Uterus (tissue), 2 donors: ENCODE data around the gene PAK1.

Source experiments
- POLR2A ChIP-seq, 2 donors: fragments of 450-650 bp; IDR thresholded peaks; one replicate each; pipeline ENCODE4 v1.6.1; 2016; ENCODE audit warnings: antibody characterized with exemption in 2 of 2, mild to moderate bottlenecking in 1 of 2, moderate library complexity in 1 of 2
- TF ChIP-seq, protein P1 (sequence below), 4 experiments: fragments of 200-600 bp in 2 of 4; fragments of 450-650 bp in 2 of 4; sonication (generic) in 2 of 4; IDR thresholded peaks; one replicate each; pipeline ENCODE4 v1.5.1; 2016 to 2019; ENCODE audit warnings: antibody characterized with exemption in 4 of 4, mild to moderate bottlenecking in 2 of 4, moderate library complexity in 1 of 4

DNA sequence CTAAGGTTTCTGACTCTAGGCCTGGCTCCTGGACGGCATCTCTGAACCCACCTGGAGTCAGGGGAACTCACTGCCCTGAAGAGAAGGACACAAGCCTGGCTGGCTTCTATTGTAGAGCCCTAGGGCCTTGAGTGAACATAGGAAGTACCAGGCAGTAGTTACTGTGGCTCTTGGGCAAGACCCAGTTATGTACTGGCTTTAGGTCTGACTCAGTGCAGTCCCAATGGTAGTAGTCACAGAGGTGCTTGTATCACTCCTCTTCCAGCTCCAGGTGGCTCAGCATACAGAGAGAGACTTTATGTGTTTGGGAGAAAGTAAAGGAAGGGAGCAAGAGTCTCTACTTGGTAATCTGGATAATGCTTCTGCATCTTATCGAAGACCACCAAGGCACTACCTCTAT lies 13.9 kb upstream of the PAK1 start:
- TF ChIP-seq, protein P1, sequence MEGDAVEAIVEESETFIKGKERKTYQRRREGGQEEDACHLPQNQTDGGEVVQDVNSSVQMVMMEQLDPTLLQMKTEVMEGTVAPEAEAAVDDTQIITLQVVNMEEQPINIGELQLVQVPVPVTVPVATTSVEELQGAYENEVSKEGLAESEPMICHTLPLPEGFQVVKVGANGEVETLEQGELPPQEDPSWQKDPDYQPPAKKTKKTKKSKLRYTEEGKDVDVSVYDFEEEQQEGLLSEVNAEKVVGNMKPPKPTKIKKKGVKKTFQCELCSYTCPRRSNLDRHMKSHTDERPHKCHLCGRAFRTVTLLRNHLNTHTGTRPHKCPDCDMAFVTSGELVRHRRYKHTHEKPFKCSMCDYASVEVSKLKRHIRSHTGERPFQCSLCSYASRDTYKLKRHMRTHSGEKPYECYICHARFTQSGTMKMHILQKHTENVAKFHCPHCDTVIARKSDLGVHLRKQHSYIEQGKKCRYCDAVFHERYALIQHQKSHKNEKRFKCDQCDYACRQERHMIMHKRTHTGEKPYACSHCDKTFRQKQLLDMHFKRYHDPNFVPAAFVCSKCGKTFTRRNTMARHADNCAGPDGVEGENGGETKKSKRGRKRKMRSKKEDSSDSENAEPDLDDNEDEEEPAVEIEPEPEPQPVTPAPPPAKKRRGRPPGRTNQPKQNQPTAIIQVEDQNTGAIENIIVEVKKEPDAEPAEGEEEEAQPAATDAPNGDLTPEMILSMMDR (IDR thresholded peaks at IDR 0.05), result no peak
- no peak for TF ChIP-seq POLR2A (IDR thresholded peaks at IDR 0.05)
